ENCODE data around the gene RASL11A. TPM values are rescaled to one million over a fixed set of nuclear protein-coding genes. Genes with fewer than 3 reads are reported as not detected.

The RASL11A gene
- total and polyA plus RNA-seq, 2 of the 13 experiments (the other 11 are each of a cell fraction or from before 2014, with no cell fraction given): 3.0 to 4.1 TPM

GRCh38 chr13:27273658-27274425 is 3.2 kb downstream of the RASL11A start (continued):
- TF ChIP-seq ZNF646 (CRISPR knock-in tag; IDR thresholded peaks at IDR 0.05): no peak
- no peak for TF ChIP-seq ZFP91 (CRISPR knock-in tag; IDR thresholded peaks at IDR 0.05; ENCODE audit: borderline replicate concordance)
- no peak for TF ChIP-seq ZNF414 (CRISPR knock-in tag; IDR thresholded peaks at IDR 0.05)
- TF ChIP-seq ZNF333 (CRISPR knock-in tag; IDR thresholded peaks at IDR 0.05; ENCODE audit: borderline replicate concordance): no peak
- TF ChIP-seq ARID5B (CRISPR knock-in tag; IDR thresholded peaks at IDR 0.05): no peak
